Activated CD4-positive, alpha-beta T cell treated with anti-CD3 and anti-CD28 coated beads, Interleukin-2, amount 10 ng/mL, durations not matched to agents 7 days and 5 days (primary cell): ENCODE results near the gene THUMPD2. TPM values are rescaled to one million over a fixed set of nuclear protein-coding genes. Genes with fewer than 3 reads are reported as not detected.

ENCODE experiments used
- CTCF ChIA-PET: fragments of 350-600 bp; sonication (Branson Sonifier 250); formaldehyde crosslinking; loops from one replicate; lab custom pipeline; 2021; ENCODE audit warnings: antibody characterized with exemption; lab: Charles Lee
- POLR2A ChIA-PET: fragments of 350-600 bp; sonication (Branson Sonifier 250); formaldehyde crosslinking; loops from one replicate; lab custom pipeline; 2021; ENCODE audit warnings: antibody characterized with exemption; lab: Charles Lee
- DNase-seq: peaks from one replicate; pipeline ENCODE4 v3.0.0-alpha.2; 2020
- H3K27ac Mint-ChIP-seq: one replicate; pipeline ENCODE4 v1.8.0; 2021; ENCODE audit warnings: mild to moderate bottlenecking, moderate library complexity, mixed read lengths
- H3K27me3 Mint-ChIP-seq: one replicate; pipeline ENCODE4 v1.8.0; 2021; ENCODE audit warnings: mixed read lengths
- H3K36me3 Mint-ChIP-seq: one replicate; pipeline ENCODE4 v1.8.0; 2021; ENCODE audit warnings: low read depth, mixed read lengths
- H3K4me1 Mint-ChIP-seq: one replicate; pipeline ENCODE4 v1.8.0; 2021; ENCODE audit warnings: mixed read lengths
- H3K4me3 Mint-ChIP-seq: one replicate; pipeline ENCODE4 v1.8.0; 2021; ENCODE audit warnings: mild to moderate bottlenecking, moderate library complexity, mixed read lengths
- H3K9me3 Mint-ChIP-seq: one replicate; pipeline ENCODE4 v1.8.0; 2021; ENCODE audit warnings: mixed read lengths
- total RNA-seq, 2 experiments: library from RNA; stranded (reverse); gene quantifications; one replicate each; pipeline ENCODE4 v1.2.3, GENCODE V29; 2021

The THUMPD2 gene
- total RNA-seq, 2 experiments from 2014 or later = 11.5 to 12.9 TPM

- Mint-ChIP-seq H3K36me3 (peaks cover 12% of the 10 kb centered on the region), H3K4me1 (peaks cover 44% of the 10 kb centered on the region), H3K4me3 (peak overlapping the region; percentile 41), H3K27ac (peak overlapping the region; percentile 62), H3K9me3 (no peaks in the 10 kb centered on the region), H3K27me3 (peaks cover 8% of the 10 kb centered on the region)
- ChIA-PET POLR2A (interaction anchor here (0.5 kb wide), 1 partner anchor 1273 kb away, joined by 5 read pairs; no protein-coding TSS in a partner anchor), CTCF (no interaction called here)
- no peak for DNase-seq
Observed at GRCh38 chr2:39780825-39781600, 2.0 kb upstream of the THUMPD2 start.

DNA sequence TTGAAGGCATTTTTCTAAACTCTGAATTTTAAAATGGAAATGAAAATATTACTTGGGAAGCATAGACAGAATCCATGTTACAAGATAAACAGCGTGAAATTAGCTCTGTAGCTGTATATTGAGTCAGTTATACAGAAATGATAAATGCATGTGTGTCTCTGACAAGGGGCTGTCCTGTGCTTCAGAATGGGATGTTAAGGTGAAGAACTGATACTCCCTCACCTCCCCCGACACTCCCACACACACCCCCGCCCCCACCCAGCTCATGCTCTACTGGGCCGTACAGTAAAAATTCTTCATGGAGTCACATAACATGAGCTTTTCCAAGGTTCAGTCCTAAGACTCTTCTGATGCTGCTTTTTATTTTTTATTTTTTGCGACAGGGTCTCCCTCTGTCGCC, 869 bp upstream of the THUMPD2 start:
- peak overlapping the region; percentile 90 for H3K27ac Mint-ChIP-seq
- ChIA-PET POLR2A (no interaction called here), CTCF (interaction anchor here (0.5 kb wide), 1 partner anchor 1866 kb away, joined by 3 read pairs; no protein-coding TSS in a partner anchor)
- peak overlapping the region; percentile 88 for H3K4me3 Mint-ChIP-seq
- no peaks in the 10 kb centered on the region for H3K9me3 Mint-ChIP-seq
- H3K4me1 Mint-ChIP-seq = peaks cover 50% of the 10 kb centered on the region
- peaks cover 4% of the 10 kb centered on the region for H3K27me3 Mint-ChIP-seq
- H3K36me3 Mint-ChIP-seq = peaks cover 18% of the 10 kb centered on the region
- DNase-seq = no peak

DNA sequence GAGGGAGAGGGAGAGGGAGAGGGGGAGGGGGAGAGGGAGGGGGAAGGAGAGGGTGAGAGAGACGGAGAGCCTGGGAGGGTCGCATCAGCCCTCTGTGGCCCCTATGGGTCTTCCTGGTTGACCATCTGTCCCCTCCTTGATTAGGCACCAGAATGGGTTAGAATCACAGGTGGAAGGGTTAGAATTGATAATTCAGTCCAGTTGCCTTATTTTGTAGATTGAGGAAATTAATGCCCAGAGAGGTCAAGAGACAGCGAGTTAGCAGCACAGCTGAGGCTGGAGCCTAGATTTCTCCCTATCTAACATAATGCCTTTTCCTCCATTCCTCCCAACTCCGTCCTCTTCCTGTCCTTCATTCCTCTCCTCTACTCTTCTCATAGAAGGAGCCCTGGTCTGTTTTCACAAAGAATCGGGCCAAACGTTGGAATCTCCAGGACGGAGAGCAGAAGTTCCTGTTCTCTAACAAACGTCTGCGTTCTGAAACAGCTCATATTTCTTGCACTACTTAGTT, 338 bp upstream of the THUMPD2 start:
- CTCF ChIA-PET = no interaction called here
- Mint-ChIP-seq H3K27me3 (peaks cover 3% of the 10 kb centered on the region), H3K4me1 (peaks cover 52% of the 10 kb centered on the region), H3K36me3 (peaks cover 20% of the 10 kb centered on the region), H3K4me3 (peak overlapping the region; percentile 88), H3K27ac (peak overlapping the region; percentile 90), H3K9me3 (no peaks in the 10 kb centered on the region)
- POLR2A ChIA-PET = no interaction called here
- no peak for DNase-seq

- no peaks in the 10 kb centered on the region for H3K27me3 Mint-ChIP-seq
- no peak for DNase-seq
- H3K36me3 Mint-ChIP-seq = peaks cover 20% of the 10 kb centered on the region
- ChIA-PET POLR2A (no interaction called here), CTCF (no interaction called here)
- H3K9me3 Mint-ChIP-seq = no peaks in the 10 kb centered on the region
- H3K4me1 Mint-ChIP-seq = peaks cover 57% of the 10 kb centered on the region
- peak overlapping the region; percentile 90 for H3K27ac Mint-ChIP-seq
- peak overlapping the region; percentile 88 for H3K4me3 Mint-ChIP-seq
Observed at GRCh38 chr2:39778233-39778632, 825 bp downstream of the THUMPD2 start.

- ChIA-PET CTCF (no interaction called here), POLR2A (no interaction called here)
- no peak for DNase-seq
- Mint-ChIP-seq H3K9me3 (no peaks in the 10 kb centered on the region), H3K4me1 (peaks cover 50% of the 10 kb centered on the region), H3K36me3 (peaks cover 49% of the 10 kb centered on the region), H3K27ac (no peak overlapping the region), H3K27me3 (no peaks in the 10 kb centered on the region), H3K4me3 (no peak overlapping the region)
Observed at GRCh38 chr2:39772812-39773152, 6.3 kb downstream of the THUMPD2 start.

GRCh38 chr2:39772086-39772811, 6.8 kb downstream of the THUMPD2 start:
- H3K27me3 Mint-ChIP-seq = no peaks in the 10 kb centered on the region
- no peak overlapping the region for H3K4me3 Mint-ChIP-seq
- DNase-seq = no peak
- CTCF ChIA-PET = no interaction called here
- no peak overlapping the region for H3K27ac Mint-ChIP-seq
- no peaks in the 10 kb centered on the region for H3K9me3 Mint-ChIP-seq
- POLR2A ChIA-PET = no interaction called here
- H3K4me1 Mint-ChIP-seq = peaks cover 45% of the 10 kb centered on the region
- peaks cover 45% of the 10 kb centered on the region for H3K36me3 Mint-ChIP-seq

DNA sequence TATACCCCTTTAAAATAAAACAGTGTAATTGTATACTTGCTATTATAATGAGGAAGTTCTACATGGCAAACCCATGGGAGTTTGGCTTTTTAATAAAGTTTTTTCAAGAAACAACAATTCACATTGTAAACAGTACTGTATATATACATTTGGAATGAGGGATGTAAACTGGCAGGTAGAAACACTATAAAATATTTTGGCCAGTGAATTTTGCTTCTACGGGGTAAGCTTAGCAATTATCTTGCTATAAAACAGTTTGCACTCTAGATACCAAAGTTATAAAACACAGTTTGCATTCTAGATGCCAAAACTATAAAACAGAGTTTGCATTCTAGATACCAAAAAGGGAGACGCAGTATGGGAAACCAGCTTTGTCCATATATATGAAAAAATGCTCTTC, 16.6 kb downstream of the THUMPD2 start:
- Mint-ChIP-seq H3K4me3 (no peak overlapping the region), H3K27me3 (no peaks in the 10 kb centered on the region), H3K4me1 (peaks cover 11% of the 10 kb centered on the region), H3K27ac (no peak overlapping the region), H3K36me3 (peaks cover 64% of the 10 kb centered on the region), H3K9me3 (no peaks in the 10 kb centered on the region)
- DNase-seq = no peak
- CTCF ChIA-PET = no interaction called here
- POLR2A ChIA-PET = no interaction called here

- POLR2A ChIA-PET = no interaction called here
- H3K27me3 Mint-ChIP-seq = no peaks in the 10 kb centered on the region
- CTCF ChIA-PET = no interaction called here
- no peak overlapping the region for H3K4me3 Mint-ChIP-seq
- peaks cover 3% of the 10 kb centered on the region for H3K4me1 Mint-ChIP-seq
- H3K27ac Mint-ChIP-seq = no peak overlapping the region
- no peak for DNase-seq
- peaks cover 59% of the 10 kb centered on the region for H3K36me3 Mint-ChIP-seq
- no peaks in the 10 kb centered on the region for H3K9me3 Mint-ChIP-seq
Observed at GRCh38 chr2:39757156-39757555, 21.9 kb downstream of the THUMPD2 start.

DNA sequence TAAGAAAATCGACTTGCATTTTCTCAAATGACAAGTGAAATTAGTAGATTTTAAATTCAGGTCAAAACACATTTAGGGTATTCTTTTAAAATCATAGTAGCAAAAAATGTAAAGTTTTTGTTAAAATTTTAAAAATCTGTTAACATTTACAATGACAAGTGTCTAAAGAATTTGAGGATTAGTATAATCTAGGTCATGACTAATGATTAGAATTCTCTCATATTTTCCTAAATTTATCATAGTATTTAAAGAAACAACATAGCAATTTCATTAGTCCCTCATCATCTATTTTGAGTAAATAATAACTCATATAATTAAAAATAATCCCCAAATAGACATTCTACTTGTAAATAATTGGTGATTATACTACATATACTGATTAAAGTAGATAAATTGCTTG, 23.6 kb downstream of the THUMPD2 start:
- peaks cover 3% of the 10 kb centered on the region for H3K4me1 Mint-ChIP-seq
- no peaks in the 10 kb centered on the region for H3K27me3 Mint-ChIP-seq
- no peaks in the 10 kb centered on the region for H3K9me3 Mint-ChIP-seq
- H3K36me3 Mint-ChIP-seq = peaks cover 60% of the 10 kb centered on the region
- DNase-seq = no peak
- H3K27ac Mint-ChIP-seq = no peak overlapping the region
- ChIA-PET POLR2A (no interaction called here), CTCF (no interaction called here)
- H3K4me3 Mint-ChIP-seq = no peak overlapping the region

DNA sequence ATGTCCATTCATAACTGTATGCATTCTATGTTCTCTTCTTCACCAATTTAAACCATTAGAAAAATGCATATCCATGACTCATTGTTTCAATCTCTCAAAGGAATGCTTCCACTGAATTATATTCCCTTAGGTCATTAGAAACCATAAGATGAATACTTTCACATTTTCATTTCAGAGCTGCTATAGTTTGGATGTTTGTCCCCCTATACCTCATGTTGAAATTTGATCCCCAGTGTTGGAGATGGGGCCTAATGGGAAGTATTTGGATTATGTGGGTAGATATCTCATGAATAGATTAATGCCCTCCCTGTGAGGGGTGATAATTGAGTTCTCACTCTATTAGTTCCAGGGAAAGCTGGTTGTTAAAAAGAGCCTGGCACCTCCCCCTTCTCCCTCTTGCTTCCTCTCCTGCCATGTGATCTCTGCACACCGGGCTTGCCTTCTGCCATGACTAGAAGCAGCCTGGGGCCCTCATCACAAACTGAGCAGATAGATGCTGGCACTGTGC, 35.7 kb downstream of the THUMPD2 start:
- Mint-ChIP-seq H3K4me3 (no peak overlapping the region), H3K36me3 (peaks cover 47% of the 10 kb centered on the region), H3K9me3 (no peaks in the 10 kb centered on the region), H3K27ac (no peak overlapping the region), H3K4me1 (no peaks in the 10 kb centered on the region), H3K27me3 (no peaks in the 10 kb centered on the region)
- POLR2A ChIA-PET = no interaction called here
- CTCF ChIA-PET = interaction anchor here (1.1 kb wide), 1 partner anchor 14 kb away, joined by 5 read pairs; no protein-coding TSS in a partner anchor
- DNase-seq = no peak

DNA sequence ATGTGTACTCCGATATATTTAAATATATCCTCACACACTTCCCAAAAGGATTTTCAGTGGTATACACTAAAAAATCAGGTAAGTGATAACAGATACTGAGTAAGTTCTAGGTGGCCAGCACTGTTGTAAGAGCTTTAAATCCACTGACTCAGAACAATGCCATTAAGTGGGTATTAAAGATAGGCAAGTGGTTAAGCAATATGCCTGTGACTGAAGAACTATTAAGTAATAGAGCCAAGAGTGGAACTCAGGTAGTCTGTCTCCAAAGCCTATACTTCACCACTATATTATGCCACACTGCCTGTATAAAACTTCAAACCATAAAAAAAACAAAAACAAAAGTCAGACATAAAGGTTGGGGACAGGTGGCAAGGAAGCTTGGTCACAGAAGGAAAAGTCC, 37.2 kb downstream of the THUMPD2 start:
- Mint-ChIP-seq H3K4me1 (no peaks in the 10 kb centered on the region), H3K27ac (no peak overlapping the region), H3K27me3 (no peaks in the 10 kb centered on the region), H3K4me3 (no peak overlapping the region), H3K36me3 (peaks cover 48% of the 10 kb centered on the region), H3K9me3 (no peaks in the 10 kb centered on the region)
- CTCF ChIA-PET = no interaction called here
- POLR2A ChIA-PET = no interaction called here
- DNase-seq = no peak

DNA sequence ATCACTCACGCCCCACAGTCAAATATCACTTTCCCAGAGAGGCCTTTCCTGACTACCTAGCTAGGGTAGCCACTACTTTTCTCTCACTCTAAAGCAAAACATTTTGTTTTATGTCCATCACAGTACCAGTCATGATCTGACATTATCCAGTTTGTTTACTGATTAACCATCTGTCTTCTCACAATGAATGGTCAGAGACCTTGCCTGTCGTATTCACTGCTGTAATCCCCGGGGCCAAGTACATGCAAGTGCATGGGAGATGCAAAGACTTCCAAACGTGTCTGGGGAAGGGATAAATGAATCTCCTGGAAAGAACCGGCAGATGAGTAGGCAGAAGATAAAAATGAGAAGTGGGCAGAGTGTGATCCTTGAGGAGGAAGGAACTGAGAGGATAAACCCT, 39.7 kb downstream of the THUMPD2 start:
- Mint-ChIP-seq H3K27me3 (no peaks in the 10 kb centered on the region), H3K36me3 (peaks cover 53% of the 10 kb centered on the region), H3K27ac (no peak overlapping the region), H3K9me3 (no peaks in the 10 kb centered on the region), H3K4me1 (no peaks in the 10 kb centered on the region), H3K4me3 (no peak overlapping the region)
- no peak for DNase-seq
- ChIA-PET CTCF (no interaction called here), POLR2A (no interaction called here)

- ChIA-PET POLR2A (no interaction called here), CTCF (no interaction called here)
- Mint-ChIP-seq H3K9me3 (no peaks in the 10 kb centered on the region), H3K36me3 (peaks cover 57% of the 10 kb centered on the region), H3K4me1 (no peaks in the 10 kb centered on the region), H3K4me3 (no peak overlapping the region), H3K27me3 (no peaks in the 10 kb centered on the region), H3K27ac (no peak overlapping the region)
- DNase-seq = no peak
Observed at GRCh38 chr2:39738936-39739335, 40.1 kb downstream of the THUMPD2 start.
